Measurements from ENCODE around the gene CORIN.

The CORIN gene

GRCh38 chr4:47674144-47674543 lies 163.7 kb downstream of the CORIN start (continued):
- TF ChIP-seq, protein P1, sequence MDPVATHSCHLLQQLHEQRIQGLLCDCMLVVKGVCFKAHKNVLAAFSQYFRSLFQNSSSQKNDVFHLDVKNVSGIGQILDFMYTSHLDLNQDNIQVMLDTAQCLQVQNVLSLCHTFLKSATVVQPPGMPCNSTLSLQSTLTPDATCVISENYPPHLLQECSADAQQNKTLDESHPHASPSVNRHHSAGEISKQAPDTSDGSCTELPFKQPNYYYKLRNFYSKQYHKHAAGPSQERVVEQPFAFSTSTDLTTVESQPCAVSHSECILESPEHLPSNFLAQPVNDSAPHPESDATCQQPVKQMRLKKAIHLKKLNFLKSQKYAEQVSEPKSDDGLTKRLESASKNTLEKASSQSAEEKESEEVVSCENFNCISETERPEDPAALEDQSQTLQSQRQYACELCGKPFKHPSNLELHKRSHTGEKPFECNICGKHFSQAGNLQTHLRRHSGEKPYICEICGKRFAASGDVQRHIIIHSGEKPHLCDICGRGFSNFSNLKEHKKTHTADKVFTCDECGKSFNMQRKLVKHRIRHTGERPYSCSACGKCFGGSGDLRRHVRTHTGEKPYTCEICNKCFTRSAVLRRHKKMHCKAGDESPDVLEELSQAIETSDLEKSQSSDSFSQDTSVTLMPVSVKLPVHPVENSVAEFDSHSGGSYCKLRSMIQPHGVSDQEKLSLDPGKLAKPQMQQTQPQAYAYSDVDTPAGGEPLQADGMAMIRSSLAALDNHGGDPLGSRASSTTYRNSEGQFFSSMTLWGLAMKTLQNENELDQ (tag by site-specific recombination; IDR thresholded peaks at IDR 0.05; ENCODE audit: low read depth), result no peak
- no peak for TF ChIP-seq ZBTB1 (tag by site-specific recombination; IDR thresholded peaks at IDR 0.05)
- TF ChIP-seq ZNF600 (tag by site-specific recombination; IDR thresholded peaks at IDR 0.05), result no peak

GRCh38 chr4:47672696-47673095 lies 165.2 kb downstream of the CORIN start:
- no peak for TF ChIP-seq ZNF416 (tag by site-specific recombination; IDR thresholded peaks at IDR 0.05)
- TF ChIP-seq ZNF140 (tag by site-specific recombination; IDR thresholded peaks at IDR 0.05), result no peak
- no peak for TF ChIP-seq ZNF302 (tag by site-specific recombination; IDR thresholded peaks at IDR 0.05; ENCODE audit: low read depth)
- H3K4me1 ChIP-seq (ENCODE audit: control insufficient read depth, insufficient read depth, low read length), result no peaks in the 10 kb centered on the region
- ChIA-PET POLR2A (no interaction called here), CTCF (interaction anchor here (0.6 to 1.0 kb wide), 2 partner anchors 9 to 261 kb away, joined by 3 to 5 read pairs; no protein-coding TSS in a partner anchor)
- no peak overlapping the region for H3K27ac ChIP-seq (ENCODE audit: extremely low read depth, low read depth, low read length)
- no peaks in the 10 kb centered on the region for H3K9me3 ChIP-seq (ENCODE audit: control insufficient read depth, insufficient read depth, low read depth, low read length)
- H3K36me3 ChIP-seq (ENCODE audit: control insufficient read depth in 2 of 2, insufficient read depth in 1 of 2, low read length in 2 of 2), result no peaks in the 10 kb centered on the region
- H3K4me3 ChIP-seq (ENCODE audit: low read depth, low read length), result no peak overlapping the region

DNA sequence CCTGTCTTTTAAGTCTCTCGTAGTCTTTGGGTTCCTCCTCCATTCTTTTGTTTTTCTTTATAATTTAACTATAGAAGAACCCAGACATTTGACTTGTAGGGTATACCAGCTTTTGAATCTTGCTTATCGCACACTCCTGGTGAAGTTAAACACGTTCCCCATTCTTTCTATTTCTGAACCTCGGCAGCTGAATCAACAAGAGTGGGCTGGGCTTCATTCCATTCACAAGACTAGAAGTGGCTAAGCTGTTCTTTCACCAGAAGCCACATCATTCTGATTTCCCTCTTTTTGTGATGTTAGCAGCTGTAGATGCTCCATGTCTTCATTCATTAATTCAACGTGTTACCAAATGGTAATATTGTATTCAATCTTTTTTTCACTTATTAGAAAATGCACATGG lies 167.9 kb downstream of the CORIN start:
- CTCF ChIA-PET, result interaction anchor here (0.6 to 1.8 kb wide), 5 partner anchors 8 to 264 kb away, joined by 3 to 9 read pairs (median 3); no protein-coding TSS in a partner anchor
- no peaks in the 10 kb centered on the region for H3K9me3 ChIP-seq (ENCODE audit: control insufficient read depth, insufficient read depth, low read depth, low read length)
- H3K27ac ChIP-seq (ENCODE audit: extremely low read depth, low read depth, low read length), result no peak overlapping the region
- H3K36me3 ChIP-seq (ENCODE audit: control insufficient read depth in 2 of 2, insufficient read depth in 1 of 2, low read length in 2 of 2), result no peaks in the 10 kb centered on the region
- no peaks in the 10 kb centered on the region for H3K4me1 ChIP-seq (ENCODE audit: control insufficient read depth, insufficient read depth, low read length)
- POLR2A ChIA-PET, result no interaction called here
- H3K4me3 ChIP-seq (ENCODE audit: low read depth, low read length), result no peak overlapping the region
- TF ChIP-seq GFI1B (tag by site-specific recombination; IDR thresholded peaks at IDR 0.05) (no peak), ZNF18 (tag by site-specific recombination; IDR thresholded peaks at IDR 0.05) (no peak), ZNF501 (tag by site-specific recombination; IDR thresholded peaks at IDR 0.05) (no peak), ZNF658 (tag by site-specific recombination; IDR thresholded peaks at IDR 0.05) (no peak), ZNF366 (tag by site-specific recombination; conservative IDR thresholded peaks at IDR 0.05) (no peak), BCL11B (tag by site-specific recombination; IDR thresholded peaks at IDR 0.05; ENCODE audit: low read depth) (no peak), ZNF571 (tag by site-specific recombination; IDR thresholded peaks at IDR 0.05) (no peak), ZNF660 (tag by site-specific recombination; IDR thresholded peaks at IDR 0.05) (no peak), TRIM28 (IDR thresholded peaks at IDR 0.05; ENCODE audit: borderline replicate concordance, low read length) (no peak), ZNF324 (tag by site-specific recombination; IDR thresholded peaks at IDR 0.05) (no peak), SCRT1 (tag by site-specific recombination; IDR thresholded peaks at IDR 0.05; ENCODE audit: borderline replicate concordance) (no peak), BCL11A (tag by site-specific recombination; IDR thresholded peaks at IDR 0.05; ENCODE audit: low read depth) (no peak), ZSCAN16 (tag by site-specific recombination; IDR thresholded peaks at IDR 0.05) (no peak), ZNF677 (tag by site-specific recombination; IDR thresholded peaks at IDR 0.05) (no peak), HOXD13 (CRISPR knock-in tag; IDR thresholded peaks at IDR 0.05; ENCODE audit: borderline replicate concordance) (no peak), ZBTB21 (tag by site-specific recombination; IDR thresholded peaks at IDR 0.05) (no peak), WT1 (tag by site-specific recombination; IDR thresholded peaks at IDR 0.05) (no peak)
- TF ChIP-seq, protein P2, sequence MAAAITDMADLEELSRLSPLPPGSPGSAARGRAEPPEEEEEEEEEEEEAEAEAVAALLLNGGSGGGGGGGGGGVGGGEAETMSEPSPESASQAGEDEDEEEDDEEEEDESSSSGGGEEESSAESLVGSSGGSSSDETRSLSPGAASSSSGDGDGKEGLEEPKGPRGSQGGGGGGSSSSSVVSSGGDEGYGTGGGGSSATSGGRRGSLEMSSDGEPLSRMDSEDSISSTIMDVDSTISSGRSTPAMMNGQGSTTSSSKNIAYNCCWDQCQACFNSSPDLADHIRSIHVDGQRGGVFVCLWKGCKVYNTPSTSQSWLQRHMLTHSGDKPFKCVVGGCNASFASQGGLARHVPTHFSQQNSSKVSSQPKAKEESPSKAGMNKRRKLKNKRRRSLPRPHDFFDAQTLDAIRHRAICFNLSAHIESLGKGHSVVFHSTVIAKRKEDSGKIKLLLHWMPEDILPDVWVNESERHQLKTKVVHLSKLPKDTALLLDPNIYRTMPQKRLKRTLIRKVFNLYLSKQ (tag by site-specific recombination; IDR thresholded peaks at IDR 0.05; ENCODE audit: borderline replicate concordance), result no peak
- TF ChIP-seq, protein P3, sequence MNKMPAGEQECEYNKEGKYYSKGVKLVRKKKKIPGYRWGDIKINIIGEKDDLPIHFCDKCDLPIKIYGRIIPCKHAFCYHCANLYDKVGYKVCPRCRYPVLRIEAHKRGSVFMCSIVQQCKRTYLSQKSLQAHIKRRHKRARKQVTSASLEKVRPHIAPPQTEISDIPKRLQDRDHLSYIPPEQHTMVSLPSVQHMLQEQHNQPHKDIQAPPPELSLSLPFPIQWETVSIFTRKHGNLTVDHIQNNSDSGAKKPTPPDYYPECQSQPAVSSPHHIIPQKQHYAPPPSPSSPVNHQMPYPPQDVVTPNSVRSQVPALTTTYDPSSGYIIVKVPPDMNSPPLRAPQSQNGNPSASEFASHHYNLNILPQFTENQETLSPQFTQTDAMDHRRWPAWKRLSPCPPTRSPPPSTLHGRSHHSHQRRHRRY (tag by site-specific recombination; IDR thresholded peaks at IDR 0.05), result no peak
